Neural progenitor cell (in vitro differentiated cells): ENCODE measurements around the gene AK1.

Source experiments
- EZH2 ChIP-seq: fragments of 200-600 bp; sonication (generic); IDR thresholded peaks from 2 replicates; pipeline ENCODE4 v1.6.1; 2017; ENCODE audit warnings: antibody characterized with exemption, mild to moderate bottlenecking, moderate library complexity
- EZH2phosphoT487 ChIP-seq: fragments of 200-600 bp; sonication (generic); IDR thresholded peaks from 2 replicates; pipeline ENCODE4 v1.6.1; 2017; ENCODE audit warnings: antibody characterized with exemption
- TF ChIP-seq, protein P1 (sequence below): fragments of 200-600 bp; sonication (generic); IDR thresholded peaks from 2 replicates; pipeline ENCODE4 v1.5.1; 2017; ENCODE audit warnings: antibody characterized with exemption, mild to moderate bottlenecking

DNA sequence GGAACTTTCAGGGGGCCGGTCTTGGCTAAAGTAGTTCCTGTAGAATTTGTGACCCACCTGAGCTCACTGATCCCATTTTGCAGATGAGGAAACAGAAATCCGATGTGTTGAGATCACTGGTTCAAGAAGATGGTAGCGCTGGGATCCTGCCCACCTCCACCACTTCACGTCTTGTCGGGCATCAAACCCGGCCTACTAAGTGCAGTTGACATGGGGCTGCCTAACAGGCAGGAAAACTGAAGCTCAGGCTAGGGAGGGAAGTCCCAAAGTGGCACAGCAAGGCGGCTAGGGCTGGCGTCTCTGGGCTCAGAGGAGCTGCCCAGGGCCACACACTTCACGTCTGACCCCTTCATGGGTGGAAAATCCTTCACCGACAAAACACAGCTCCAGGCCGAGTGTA is 22.5 kb downstream of the AK1 start:
- TF ChIP-seq, protein P1, sequence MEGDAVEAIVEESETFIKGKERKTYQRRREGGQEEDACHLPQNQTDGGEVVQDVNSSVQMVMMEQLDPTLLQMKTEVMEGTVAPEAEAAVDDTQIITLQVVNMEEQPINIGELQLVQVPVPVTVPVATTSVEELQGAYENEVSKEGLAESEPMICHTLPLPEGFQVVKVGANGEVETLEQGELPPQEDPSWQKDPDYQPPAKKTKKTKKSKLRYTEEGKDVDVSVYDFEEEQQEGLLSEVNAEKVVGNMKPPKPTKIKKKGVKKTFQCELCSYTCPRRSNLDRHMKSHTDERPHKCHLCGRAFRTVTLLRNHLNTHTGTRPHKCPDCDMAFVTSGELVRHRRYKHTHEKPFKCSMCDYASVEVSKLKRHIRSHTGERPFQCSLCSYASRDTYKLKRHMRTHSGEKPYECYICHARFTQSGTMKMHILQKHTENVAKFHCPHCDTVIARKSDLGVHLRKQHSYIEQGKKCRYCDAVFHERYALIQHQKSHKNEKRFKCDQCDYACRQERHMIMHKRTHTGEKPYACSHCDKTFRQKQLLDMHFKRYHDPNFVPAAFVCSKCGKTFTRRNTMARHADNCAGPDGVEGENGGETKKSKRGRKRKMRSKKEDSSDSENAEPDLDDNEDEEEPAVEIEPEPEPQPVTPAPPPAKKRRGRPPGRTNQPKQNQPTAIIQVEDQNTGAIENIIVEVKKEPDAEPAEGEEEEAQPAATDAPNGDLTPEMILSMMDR = no peak
- TF ChIP-seq EZH2phosphoT487 (no peak), EZH2 (no peak)
